Urinary bladder (tissue), 4 donors: Measurements from ENCODE around the gene CRADD. TPM values are rescaled to one million over a fixed set of nuclear protein-coding genes. Genes with fewer than 3 reads are reported as not detected.
"Not testable (repeated sequence)": the region's sequence is repeated elsewhere in the genome, so short reads cannot be mapped to it uniquely, and the experiment has no call there.

ENCODE experiments used
- DNase-seq: peaks from one replicate; pipeline ENCODE4 v3.0.0-alpha.2; 2015; ENCODE audit errors: extremely low spot score
- H3K27ac ChIP-seq: one replicate; pipeline ENCODE4 v1.5.1; 2013; ENCODE audit warnings: low read depth, mild to moderate bottlenecking, moderate library complexity
- H3K36me3 ChIP-seq: one replicate; pipeline ENCODE4 v1.6.1; 2013; ENCODE audit warnings: mild to moderate bottlenecking, moderate library complexity; ENCODE audit not compliant: insufficient read depth
- H3K4me1 ChIP-seq: one replicate; pipeline ENCODE4 v1.6.1; 2013; ENCODE audit warnings: mild to moderate bottlenecking, moderate library complexity; ENCODE audit not compliant: insufficient read depth
- H3K4me3 ChIP-seq: one replicate; pipeline ENCODE4 v1.5.1; 2013; ENCODE audit warnings: low read depth, low read length
- WGBS: extraction: QIAGEN DNeasy Blood & Tissue Kit; methylation state at CpG from one replicate; pipeline ENCODE4 v1.1.7; 2013; 5-methylcytosine and 5-hydroxymethylcytosine counted together
- polyA plus RNA-seq: library from polyadenylated mRNA; stranded (reverse); fragments of 200-250 nt; gene quantifications from one replicate; pipeline ENCODE4 v1.2.3, GENCODE V29; 2013
- total RNA-seq: library from RNA; depleted of rRNA; stranded (reverse); fragments of >200 nt; gene quantifications from one replicate; pipeline ENCODE4 v1.2.3, GENCODE V29; 2014
- donor health status: healthy with polysubstance abuse.
- donor health status: healthy.

CRADD gene
- total and polyA plus RNA-seq, 2 donors: 22.7 to 29.6 TPM

GRCh38 chr12:93753838-93754429 is 76.8 kb downstream of the CRADD start:
- no peaks in the 10 kb centered on the region for H3K36me3 ChIP-seq
- no peak overlapping the region for H3K27ac ChIP-seq
- H3K4me3 ChIP-seq: no peak overlapping the region
- 100% methylated on average over 3 of the region's 3 CpGs for WGBS
- DNase-seq: no peak
- peaks cover 3% of the 10 kb centered on the region for H3K4me1 ChIP-seq

DNA sequence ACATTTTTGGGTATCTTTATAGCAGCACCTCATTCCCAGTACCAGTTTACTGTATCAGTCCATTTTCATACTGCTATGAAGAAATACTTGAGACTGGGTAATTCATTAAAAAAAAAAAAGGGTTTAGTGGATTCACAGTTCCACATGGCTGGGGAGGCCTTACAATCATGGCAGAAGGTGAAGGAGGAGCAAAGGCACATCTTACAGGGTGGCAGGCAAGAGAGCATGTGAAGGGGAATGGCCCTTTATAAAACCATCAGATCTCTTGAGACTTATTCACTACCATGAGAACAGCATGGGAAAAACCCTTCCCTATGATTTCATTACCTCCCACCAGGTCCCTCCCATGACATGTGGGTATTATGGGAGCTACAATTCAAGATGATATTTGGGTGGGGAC is 77.7 kb downstream of the CRADD start:
- H3K4me1 ChIP-seq, H3K36me3 ChIP-seq, DNase-seq, H3K27ac ChIP-seq, H3K4me3 ChIP-seq: not testable (repeated sequence)

GRCh38 chr12:93756288-93756687 is 79.1 kb downstream of the CRADD start:
- no peak for DNase-seq
- no peak overlapping the region for H3K4me3 ChIP-seq
- H3K4me1 ChIP-seq: peaks cover 3% of the 10 kb centered on the region
- H3K27ac ChIP-seq: no peak overlapping the region
- 95% methylated on average over 2 of the region's 2 CpGs for WGBS
- H3K36me3 ChIP-seq: no peaks in the 10 kb centered on the region

- Histone ChIP-seq H3K4me3 (no peak overlapping the region), H3K36me3 (no peaks in the 10 kb centered on the region), H3K27ac (no peak overlapping the region), H3K4me1 (peaks cover 1% of the 10 kb centered on the region)
- 37% methylated on average over 1 of the region's 1 CpG for WGBS
- DNase-seq: no peak
These were observed 80.9 kb downstream of the CRADD start for GRCh38 chr12:93757792-93758694.

- no peaks in the 10 kb centered on the region for H3K36me3 ChIP-seq
- peaks cover 1% of the 10 kb centered on the region for H3K4me1 ChIP-seq
- WGBS: 51% methylated on average over 1 of the region's 1 CpG
- DNase-seq: no peak
- H3K4me3 ChIP-seq: no peak overlapping the region
- H3K27ac ChIP-seq: peak overlapping the region; percentile 16
These were observed 81.7 kb downstream of the CRADD start for GRCh38 chr12:93758801-93759373.

DNA sequence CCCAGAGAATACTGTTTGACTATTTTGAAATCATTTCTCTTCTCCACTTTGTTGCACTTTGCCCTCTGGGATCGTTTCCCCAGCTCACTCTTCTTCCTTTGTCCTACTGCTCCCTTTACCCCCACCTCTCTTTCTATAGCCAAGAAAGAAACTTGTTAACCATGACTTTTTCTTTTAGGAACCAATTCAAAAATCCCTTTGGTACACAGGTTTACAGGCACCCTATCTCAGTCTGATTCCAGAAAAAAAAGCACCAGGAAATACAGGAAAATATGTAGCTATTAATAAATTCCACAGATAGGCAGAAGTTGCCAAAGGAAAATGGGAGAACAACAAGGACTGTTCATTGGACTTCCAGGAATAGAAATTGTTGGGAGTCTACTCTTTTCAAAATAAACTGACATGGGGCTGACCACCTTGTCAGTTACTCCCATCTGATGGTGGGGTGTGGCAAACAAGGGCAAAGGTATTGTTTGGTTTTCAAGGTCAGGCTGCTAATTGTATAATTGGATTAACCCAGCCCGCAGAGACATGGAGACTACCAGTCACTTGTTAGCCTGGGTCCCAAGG is 82.4 kb downstream of the CRADD start:
- 68% methylated on average over 2 of the region's 2 CpGs for WGBS
- no peak for DNase-seq
- no peaks in the 10 kb centered on the region for H3K36me3 ChIP-seq
- H3K27ac ChIP-seq: no peak overlapping the region
- peaks cover 1% of the 10 kb centered on the region for H3K4me1 ChIP-seq
- H3K4me3 ChIP-seq: no peak overlapping the region

GRCh38 chr12:93760275-93760875 is 83.2 kb downstream of the CRADD start:
- Histone ChIP-seq H3K27ac (no peak overlapping the region), H3K36me3 (no peaks in the 10 kb centered on the region), H3K4me3 (no peak overlapping the region), H3K4me1 (peaks cover 1% of the 10 kb centered on the region)
- DNase-seq: no peak
- WGBS: 92% methylated on average over 3 of the region's 3 CpGs

DNA sequence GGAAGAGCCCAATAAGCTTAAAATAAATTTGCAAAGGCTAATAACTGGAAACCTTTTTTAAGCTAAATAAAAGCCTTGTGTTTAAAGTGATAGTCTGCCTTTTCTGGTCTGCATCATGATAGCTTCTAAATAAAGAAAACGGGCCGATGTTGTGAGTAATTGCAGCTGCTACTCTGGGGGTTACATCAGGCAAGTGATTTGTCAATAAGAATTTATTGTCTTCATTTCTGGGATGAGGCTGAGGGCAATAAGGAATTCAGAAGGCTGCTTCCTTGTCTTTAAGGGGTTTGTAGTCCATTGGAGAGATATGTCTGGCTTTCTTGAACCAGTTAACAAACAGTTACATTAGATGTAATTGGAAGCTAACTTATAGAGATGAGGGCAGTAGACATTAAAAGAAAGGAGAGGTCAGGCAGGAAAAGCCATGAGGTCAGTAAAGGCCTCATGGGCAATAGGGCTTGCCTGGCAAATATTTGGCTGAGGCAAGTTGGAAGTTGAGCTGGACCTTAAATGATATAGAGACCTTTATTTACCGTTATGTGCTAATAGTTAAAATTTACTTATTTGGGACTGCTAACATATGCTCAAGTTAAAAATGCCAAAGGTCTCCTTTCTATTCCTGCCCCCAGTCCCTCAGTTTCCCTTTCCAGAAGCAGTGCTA is 85.0 kb downstream of the CRADD start:
- H3K4me3 ChIP-seq: no peak overlapping the region
- peaks cover 1% of the 10 kb centered on the region for H3K4me1 ChIP-seq
- no peak overlapping the region for H3K27ac ChIP-seq
- H3K36me3 ChIP-seq: no peaks in the 10 kb centered on the region
- no peak for DNase-seq
- 54% methylated on average over 3 of the region's 3 CpGs for WGBS

GRCh38 chr12:93762912-93763553 is 85.9 kb downstream of the CRADD start:
- Histone ChIP-seq H3K36me3 (no peaks in the 10 kb centered on the region), H3K27ac (no peak overlapping the region), H3K4me1 (no peaks in the 10 kb centered on the region), H3K4me3 (no peak overlapping the region)
- 94% methylated on average over 3 of the region's 3 CpGs for WGBS
- DNase-seq: no peak

DNA sequence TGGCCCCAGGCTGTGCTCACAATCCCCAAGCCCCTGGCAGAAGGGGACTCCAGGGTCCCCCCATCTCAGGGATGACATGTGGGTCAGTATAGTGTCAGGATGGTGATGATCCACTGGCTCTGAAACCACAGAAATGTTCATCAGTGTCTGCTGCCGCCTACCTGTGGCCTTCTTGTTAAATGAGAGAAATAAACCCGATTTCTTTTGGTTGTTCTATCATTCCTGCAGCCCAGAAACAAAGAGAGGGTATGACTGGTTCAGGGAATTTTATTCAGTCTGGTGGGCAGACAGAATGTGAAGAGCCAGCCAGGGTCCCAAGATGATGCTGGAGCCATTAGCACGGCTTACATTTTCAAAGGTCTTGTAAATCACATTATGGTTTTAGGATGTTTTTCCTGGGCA is 86.6 kb downstream of the CRADD start:
- WGBS: 76% methylated on average over 3 of the region's 3 CpGs

DNA sequence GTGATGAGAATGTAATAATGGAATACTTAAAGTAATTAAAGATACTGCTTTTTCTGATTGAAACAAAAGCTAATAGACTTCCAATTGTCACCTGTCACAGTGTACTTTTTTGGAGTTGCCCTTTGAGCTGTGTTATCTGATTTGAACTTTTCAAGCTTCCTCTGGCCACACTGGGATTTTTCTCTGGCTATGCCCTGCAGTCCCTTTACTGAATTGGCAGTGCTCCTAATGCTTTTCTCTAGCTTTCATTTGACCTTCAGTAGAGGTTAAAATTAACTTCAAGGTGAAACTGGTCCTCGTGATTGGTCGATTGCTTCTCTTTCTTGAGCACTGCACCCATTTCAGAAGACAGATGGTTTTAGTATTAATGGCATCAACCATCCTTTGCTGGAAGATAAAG is 89.2 kb downstream of the CRADD start:
- Histone ChIP-seq H3K4me1 (no peaks in the 10 kb centered on the region), H3K27ac (no peak overlapping the region), H3K36me3 (no peaks in the 10 kb centered on the region), H3K4me3 (no peak overlapping the region)
- WGBS: 86% methylated on average over 2 of the region's 2 CpGs
- no peak for DNase-seq

More for the DNA sequence above, 86.6 kb downstream of the CRADD start:
- no peak for DNase-seq
- Histone ChIP-seq H3K27ac (no peak overlapping the region), H3K36me3 (no peaks in the 10 kb centered on the region), H3K4me3 (no peak overlapping the region), H3K4me1 (no peaks in the 10 kb centered on the region)

- no peak overlapping the region for H3K4me3 ChIP-seq
- DNase-seq: no peak
These were observed 89.8 kb downstream of the CRADD start for GRCh38 chr12:93766796-93767523.

More at GRCh38 chr12:93766796-93767523, 89.8 kb downstream of the CRADD start:
- Histone ChIP-seq H3K4me1 (no peaks in the 10 kb centered on the region), H3K27ac (no peak overlapping the region), H3K36me3 (no peaks in the 10 kb centered on the region)
- 16% methylated on average over 6 of the region's 6 CpGs for WGBS
